GM12878 (cell line): ENCODE measurements around the gene HEMK1.

Source experiments
- NFYA ChIP-seq: IDR thresholded peaks from 2 replicates; pipeline ENCODE4 v1.6.1; 2011; ENCODE audit warnings: low read depth, mild to moderate bottlenecking, low read length, improper control_type of control experiment, borderline replicate concordance
- POLR2A ChIP-seq: IDR thresholded peaks from 2 replicates; pipeline ENCODE4 v1.6.1; 2011; ENCODE audit warnings: low read depth, mild to moderate bottlenecking, low read length
- SIX5 ChIP-seq: IDR thresholded peaks from 2 replicates; pipeline ENCODE4 v1.6.1; 2011; ENCODE audit warnings: mild to moderate bottlenecking, low read depth, low read length, moderate library complexity; ENCODE audit not compliant: severe bottlenecking

- TF ChIP-seq NFYA: no peak
- TF ChIP-seq POLR2A: no peak
- TF ChIP-seq SIX5: no peak
Observed at GRCh38 chr3:50630394-50630793, 61.1 kb downstream of the HEMK1 start.
